Right atrium auricular region (tissue), 2 donors: ENCODE results near the gene SIRT5. TPM values are rescaled to one million over a fixed set of nuclear protein-coding genes. Genes with fewer than 3 reads are reported as not detected.
A peak's percentile ranks its signal among the peaks of the same experiment; 100 is the strongest.

Experiments used
- DNase-seq: peaks from one replicate; pipeline ENCODE4 v3.0.0-alpha.2; 2019; ENCODE audit warnings: low spot score
- H3K27ac ChIP-seq, 2 donors: fragments of 200-600 bp; sonication (generic); 1 replicate in 1 of 2; 2 replicates in 1 of 2; pipeline ENCODE4 v1.5.1; 2016 to 2019
- H3K27me3 ChIP-seq, 2 donors: fragments of 200-600 bp; sonication (generic); one replicate each; pipeline versions ENCODE4 v1.5.1 to v1.6.0; 2017 to 2019
- H3K36me3 ChIP-seq: fragments of 200-600 bp; sonication (generic); one replicate; pipeline ENCODE4 v1.5.1; 2016
- H3K4me1 ChIP-seq, 2 donors: fragments of 200-600 bp; sonication (generic); one replicate each; pipeline versions ENCODE4 v1.5.1 to v1.6.0; 2017 to 2019
- H3K4me3 ChIP-seq, 2 donors: fragments of 200-600 bp; sonication (generic); 1 replicate in 1 of 2; 2 replicates in 1 of 2; pipeline ENCODE4 v1.5.1; 2017 to 2019; ENCODE audit warnings: mild to moderate bottlenecking in 1 of 2, moderate library complexity in 1 of 2
- H3K9me3 ChIP-seq, 2 donors: fragments of 200-600 bp; sonication (generic); one replicate each; pipeline ENCODE4 v1.5.1; 2019
- CTCF ChIP-seq, 2 donors: fragments of 200-600 bp; sonication (generic); IDR thresholded peaks; one replicate each; pipeline ENCODE4 v1.5.1; 2019; ENCODE audit warnings: antibody characterized with exemption in 2 of 2
- total RNA-seq, 2 donors: library from RNA; depleted of rRNA; stranded (reverse); fragments of >200 nt; gene quantifications; one replicate each; pipeline ENCODE4 v1.1.0, GENCODE V29; 2016

The SIRT5 gene
- total RNA-seq, 2 donors from 2014 or later: 17.9 to 31.2 TPM

GRCh38 chr6:13554929-13555333, 19.5 kb upstream of the SIRT5 start:
- TF ChIP-seq CTCF (IDR thresholded peaks at IDR 0.05): no peak
- peak overlapping the region; percentile 35 to 60 for H3K27ac ChIP-seq

GRCh38 chr6:13557841-13558240, 16.6 kb upstream of the SIRT5 start:
- H3K9me3 ChIP-seq: no peaks in the 10 kb centered on the region
- H3K27ac ChIP-seq: no peak overlapping the region
- no peak overlapping the region for H3K4me3 ChIP-seq
- H3K4me1 ChIP-seq: peaks cover 0 to 17% of the 10 kb centered on the region in 2 donors
- H3K27me3 ChIP-seq: no peaks in the 10 kb centered on the region
- no peak for DNase-seq
- no peaks in the 10 kb centered on the region for H3K36me3 ChIP-seq
- no peak for TF ChIP-seq CTCF (IDR thresholded peaks at IDR 0.05)

More at GRCh38 chr6:13554929-13555333, 19.5 kb upstream of the SIRT5 start:
- DNase-seq: no peak
- Histone ChIP-seq H3K4me1 (peaks cover 0 to 17% of the 10 kb centered on the region in 2 donors), H3K4me3 (no peak overlapping the region), H3K36me3 (no peaks in the 10 kb centered on the region), H3K9me3 (no peaks in the 10 kb centered on the region), H3K27me3 (no peaks in the 10 kb centered on the region)

- Histone ChIP-seq H3K4me1 (peaks cover 0 to 17% of the 10 kb centered on the region in 2 donors), H3K9me3 (no peaks in the 10 kb centered on the region), H3K27me3 (no peaks in the 10 kb centered on the region), H3K27ac (no peak overlapping the region), H3K4me3 (no peak overlapping the region), H3K36me3 (no peaks in the 10 kb centered on the region)
- TF ChIP-seq CTCF (IDR thresholded peaks at IDR 0.05): no peak
- no peak for DNase-seq
Measured at GRCh38 chr6:13558718-13559117, 15.7 kb upstream of the SIRT5 start.

- H3K27ac ChIP-seq: no peak overlapping the region
- no peak for TF ChIP-seq CTCF (IDR thresholded peaks at IDR 0.05)
- H3K36me3 ChIP-seq: no peaks in the 10 kb centered on the region
Measured at GRCh38 chr6:13559251-13559650, 15.2 kb upstream of the SIRT5 start.

GRCh38 chr6:13559968-13560650, 14.3 kb upstream of the SIRT5 start:
- H3K4me1 ChIP-seq: peaks cover 0 to 10% of the 10 kb centered on the region in 2 donors
- DNase-seq: no peak
- no peak overlapping the region for H3K4me3 ChIP-seq
- no peak overlapping the region for H3K27ac ChIP-seq
- H3K9me3 ChIP-seq: no peaks in the 10 kb centered on the region
- H3K36me3 ChIP-seq: no peaks in the 10 kb centered on the region
- no peak for TF ChIP-seq CTCF (IDR thresholded peaks at IDR 0.05)
- H3K27me3 ChIP-seq: no peaks in the 10 kb centered on the region

More at GRCh38 chr6:13559251-13559650, 15.2 kb upstream of the SIRT5 start:
- Histone ChIP-seq H3K27me3 (no peaks in the 10 kb centered on the region), H3K4me3 (no peak overlapping the region), H3K4me1 (peaks cover 0 to 17% of the 10 kb centered on the region in 2 donors), H3K9me3 (no peaks in the 10 kb centered on the region)
- DNase-seq: no peak

- no peaks in the 10 kb centered on the region for H3K27me3 ChIP-seq
- peaks cover 0 to 10% of the 10 kb centered on the region in 2 donors for H3K4me1 ChIP-seq
- no peak overlapping the region for H3K4me3 ChIP-seq
- peak overlapping the region in 1 of 2 donors; percentile 9 for H3K27ac ChIP-seq
- no peak for DNase-seq
- no peaks in the 10 kb centered on the region for H3K36me3 ChIP-seq
- TF ChIP-seq CTCF (IDR thresholded peaks at IDR 0.05): no peak
- no peaks in the 10 kb centered on the region for H3K9me3 ChIP-seq
Measured at GRCh38 chr6:13560651-13561044, 13.8 kb upstream of the SIRT5 start.
